ENCODE measurements around the gene STEAP4.
"Not testable (repeated sequence)": the region's sequence is repeated elsewhere in the genome, so short reads cannot be mapped to it uniquely, and the experiment has no call there.

STEAP4 gene

GRCh38 chr7:88291398-88292173 is 15.1 kb downstream of the STEAP4 start:
- no peak for DNase-seq (ENCODE audit: low read depth, low spot score)
- Histone ChIP-seq H3K9me3 (ENCODE audit: low read depth, low read length) (no peaks in the 10 kb centered on the region), H3K36me3 (ENCODE audit: insufficient read depth, low read length) (no peaks in the 10 kb centered on the region), H3K4me3 (no peak overlapping the region), H3K27ac (no peak overlapping the region), H3K9ac (ENCODE audit: insufficient read length) (no peak overlapping the region)
- no peak for TF ChIP-seq FOXP2 (optimal IDR thresholded peaks at IDR 0.05; ENCODE audit: control extremely low read depth, extremely low read length, insufficient read depth)
- TF ChIP-seq POLR2AphosphoS5 (IDR thresholded peaks at IDR 0.05; ENCODE audit: borderline replicate concordance, low read depth, low read length) = no peak
- no peak for TF ChIP-seq EZH2 (IDR thresholded peaks at IDR 0.05)

GRCh38 chr7:88290491-88290890 is 16.2 kb downstream of the STEAP4 start:
- Histone ChIP-seq H3K9ac (ENCODE audit: insufficient read length) (no peak overlapping the region), H3K9me3 (ENCODE audit: low read depth, low read length) (no peaks in the 10 kb centered on the region), H3K4me3 (no peak overlapping the region), H3K36me3 (ENCODE audit: insufficient read depth, low read length) (no peaks in the 10 kb centered on the region), H3K27ac (no peak overlapping the region)
- TF ChIP-seq FOXP2 (optimal IDR thresholded peaks at IDR 0.05; ENCODE audit: control extremely low read depth, extremely low read length, insufficient read depth) (no peak), POLR2AphosphoS5 (IDR thresholded peaks at IDR 0.05; ENCODE audit: borderline replicate concordance, low read depth, low read length) (no peak), EZH2 (IDR thresholded peaks at IDR 0.05) (no peak)
- DNase-seq (ENCODE audit: low read depth, low spot score) = no peak

DNA sequence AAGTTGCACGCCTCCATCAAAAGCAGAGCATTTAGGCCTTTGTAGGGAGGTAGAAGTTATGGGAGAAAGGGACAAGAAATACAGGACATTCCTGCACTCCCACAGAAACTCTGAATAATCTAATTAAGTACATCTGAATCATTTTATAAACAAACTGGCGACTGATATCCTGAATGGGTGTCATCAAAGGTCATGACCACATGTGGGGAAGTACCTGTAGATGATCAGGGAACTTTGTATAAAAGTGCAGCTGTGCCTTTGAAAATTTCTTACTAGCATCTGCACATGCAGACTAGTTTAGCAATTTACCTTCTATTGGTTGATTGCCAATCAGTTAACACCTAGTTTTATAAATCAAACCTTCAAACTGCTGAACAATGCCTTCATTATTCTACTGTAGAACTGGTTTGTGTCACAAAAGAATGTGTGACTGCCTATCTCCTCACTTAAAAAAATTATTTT is 17.1 kb downstream of the STEAP4 start:
- Histone ChIP-seq H3K9me3 (ENCODE audit: low read depth, low read length) (no peaks in the 10 kb centered on the region), H3K36me3 (ENCODE audit: insufficient read depth, low read length) (no peaks in the 10 kb centered on the region), H3K27ac (no peak overlapping the region), H3K4me3 (no peak overlapping the region), H3K9ac (ENCODE audit: insufficient read length) (no peak overlapping the region)
- TF ChIP-seq FOXP2 (optimal IDR thresholded peaks at IDR 0.05; ENCODE audit: control extremely low read depth, extremely low read length, insufficient read depth) (no peak), POLR2AphosphoS5 (IDR thresholded peaks at IDR 0.05; ENCODE audit: borderline replicate concordance, low read depth, low read length) (no peak), EZH2 (IDR thresholded peaks at IDR 0.05) (no peak)
- no peak for DNase-seq (ENCODE audit: low read depth, low spot score)

DNA sequence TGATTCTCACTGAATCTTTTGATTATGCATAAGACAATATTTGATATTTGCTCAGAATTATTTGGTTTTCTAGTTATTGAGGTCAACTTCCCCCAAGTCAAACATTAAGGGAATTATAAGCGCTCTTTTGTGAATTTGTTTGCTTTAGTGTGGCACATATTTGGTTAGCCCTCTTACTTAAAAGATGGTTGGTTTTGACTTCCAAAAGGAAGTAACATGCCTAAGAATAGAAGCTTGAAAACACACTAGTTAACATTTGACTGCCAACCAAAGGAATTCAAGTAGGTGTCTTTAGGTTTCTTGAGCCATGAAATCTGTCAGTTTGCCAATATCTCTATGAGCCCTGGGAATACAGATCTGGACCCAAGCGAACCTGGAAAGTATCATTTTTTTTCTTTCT is 24.9 kb downstream of the STEAP4 start:
- H3K36me3 ChIP-seq (ENCODE audit: insufficient read depth, low read length) = no peaks in the 10 kb centered on the region
- no peak for DNase-seq (ENCODE audit: low read depth, low spot score)
- H3K27ac ChIP-seq = no peak overlapping the region
- H3K4me3 ChIP-seq = no peak overlapping the region
- H3K9ac ChIP-seq (ENCODE audit: insufficient read length) = no peak overlapping the region
- no peaks in the 10 kb centered on the region for H3K9me3 ChIP-seq (ENCODE audit: low read depth, low read length)
- no peak for TF ChIP-seq EZH2 (IDR thresholded peaks at IDR 0.05)
- no peak for TF ChIP-seq FOXP2 (optimal IDR thresholded peaks at IDR 0.05; ENCODE audit: control extremely low read depth, extremely low read length, insufficient read depth)
- no peak for TF ChIP-seq POLR2AphosphoS5 (IDR thresholded peaks at IDR 0.05; ENCODE audit: borderline replicate concordance, low read depth, low read length)

- Histone ChIP-seq H3K36me3 (ENCODE audit: insufficient read depth, low read length) (no peaks in the 10 kb centered on the region), H3K4me3 (no peak overlapping the region), H3K9me3 (ENCODE audit: low read depth, low read length) (no peaks in the 10 kb centered on the region), H3K27ac (no peak overlapping the region), H3K9ac (ENCODE audit: insufficient read length) (no peak overlapping the region)
- no peak for TF ChIP-seq POLR2AphosphoS5 (IDR thresholded peaks at IDR 0.05; ENCODE audit: borderline replicate concordance, low read depth, low read length)
- TF ChIP-seq FOXP2 (optimal IDR thresholded peaks at IDR 0.05; ENCODE audit: control extremely low read depth, extremely low read length, insufficient read depth) = no peak
- TF ChIP-seq EZH2 (IDR thresholded peaks at IDR 0.05) = no peak
- DNase-seq (ENCODE audit: low read depth, low spot score) = no peak
Measured at GRCh38 chr7:88280801-88281200, 25.9 kb downstream of the STEAP4 start.

DNA sequence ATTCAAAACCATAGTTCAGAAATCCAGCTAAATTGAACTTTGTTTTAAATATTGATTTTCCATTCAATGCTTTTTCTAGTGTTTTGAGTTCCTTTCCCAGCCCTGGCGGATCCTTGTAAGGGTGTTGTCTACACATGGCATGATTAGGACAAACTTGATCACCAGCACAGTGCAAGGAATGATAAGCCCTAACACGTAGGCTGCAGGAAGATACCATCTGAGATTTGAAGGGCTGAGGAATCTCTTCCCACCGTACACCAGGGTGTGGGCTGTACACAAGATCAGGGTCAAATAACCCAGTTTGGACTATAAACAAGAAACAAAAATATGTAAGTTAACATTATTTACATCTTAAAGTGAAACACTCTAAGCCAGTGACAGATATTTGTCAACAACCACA is 27.4 kb downstream of the STEAP4 start:
- no peak for TF ChIP-seq POLR2AphosphoS5 (IDR thresholded peaks at IDR 0.05; ENCODE audit: borderline replicate concordance, low read depth, low read length)
- no peak for TF ChIP-seq FOXP2 (optimal IDR thresholded peaks at IDR 0.05; ENCODE audit: control extremely low read depth, extremely low read length, insufficient read depth)
- no peak for TF ChIP-seq EZH2 (IDR thresholded peaks at IDR 0.05)
- Histone ChIP-seq H3K9ac (ENCODE audit: insufficient read length) (no peak overlapping the region), H3K4me3 (no peak overlapping the region)

DNA sequence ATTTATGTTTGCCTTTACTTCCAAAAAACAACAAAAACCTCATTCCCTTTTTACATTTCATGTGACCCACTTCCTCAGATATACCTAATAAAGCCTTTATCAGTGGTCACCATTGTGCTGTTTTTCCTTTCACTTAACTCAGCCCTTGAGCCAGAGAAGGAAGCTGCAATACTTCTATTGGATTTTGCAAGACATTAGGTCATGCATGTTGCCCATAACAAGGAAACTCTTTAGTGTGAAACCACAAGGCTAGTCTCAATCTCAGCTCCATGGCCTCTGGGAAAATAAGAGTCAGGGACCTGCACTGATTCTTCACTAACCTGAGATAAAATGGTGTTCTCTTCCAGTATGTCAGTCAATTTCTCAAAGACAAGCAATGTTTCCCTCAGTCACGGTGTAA is 27.8 kb downstream of the STEAP4 start:
- Histone ChIP-seq H3K27ac (no peak overlapping the region), H3K36me3 (ENCODE audit: insufficient read depth, low read length) (no peaks in the 10 kb centered on the region), H3K9ac (ENCODE audit: insufficient read length) (no peak overlapping the region), H3K9me3 (ENCODE audit: low read depth, low read length) (no peaks in the 10 kb centered on the region), H3K4me3 (no peak overlapping the region)
- no peak for DNase-seq (ENCODE audit: low read depth, low spot score)
- no peak for TF ChIP-seq EZH2 (IDR thresholded peaks at IDR 0.05)
- TF ChIP-seq POLR2AphosphoS5 (IDR thresholded peaks at IDR 0.05; ENCODE audit: borderline replicate concordance, low read depth, low read length) = no peak
- no peak for TF ChIP-seq FOXP2 (optimal IDR thresholded peaks at IDR 0.05; ENCODE audit: control extremely low read depth, extremely low read length, insufficient read depth)

More for the DNA sequence above, 27.4 kb downstream of the STEAP4 start:
- no peak for DNase-seq (ENCODE audit: low read depth, low spot score)
- no peaks in the 10 kb centered on the region for H3K36me3 ChIP-seq (ENCODE audit: insufficient read depth, low read length)
- no peaks in the 10 kb centered on the region for H3K9me3 ChIP-seq (ENCODE audit: low read depth, low read length)
- no peak overlapping the region for H3K27ac ChIP-seq

DNA sequence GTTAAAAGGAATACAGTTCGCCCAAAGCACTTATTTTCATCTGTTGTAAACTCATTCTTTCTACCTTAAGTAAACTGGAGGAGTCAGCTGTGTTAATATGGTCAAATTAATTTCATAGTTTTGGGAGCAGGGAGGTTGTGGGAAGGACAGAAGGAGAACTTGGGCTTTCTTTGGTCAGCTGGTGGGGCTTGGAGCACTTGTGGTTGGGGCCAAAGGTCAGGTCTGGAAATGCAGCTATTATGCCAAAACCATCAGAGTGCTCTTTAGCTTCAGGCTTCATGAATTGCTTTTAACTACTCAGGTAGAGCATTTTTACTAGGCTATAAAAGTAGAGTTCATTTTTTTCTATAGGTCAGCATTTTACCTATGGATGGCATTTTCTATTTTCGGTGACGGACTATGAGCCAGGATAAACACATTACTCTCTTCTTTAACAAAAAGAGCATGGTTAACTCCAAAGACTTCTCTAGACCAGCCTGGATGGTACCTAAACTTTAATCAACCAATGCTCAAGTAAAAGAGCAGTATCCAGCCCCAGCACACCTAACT is 30.0 kb downstream of the STEAP4 start:
- no peak overlapping the region for H3K27ac ChIP-seq
- H3K9me3 ChIP-seq (ENCODE audit: low read depth, low read length) = no peaks in the 10 kb centered on the region
- H3K4me3 ChIP-seq = no peak overlapping the region
- TF ChIP-seq POLR2AphosphoS5 (IDR thresholded peaks at IDR 0.05; ENCODE audit: borderline replicate concordance, low read depth, low read length) = no peak
- no peak overlapping the region for H3K9ac ChIP-seq (ENCODE audit: insufficient read length)
- DNase-seq (ENCODE audit: low read depth, low spot score) = no peak
- no peaks in the 10 kb centered on the region for H3K36me3 ChIP-seq (ENCODE audit: insufficient read depth, low read length)

DNA sequence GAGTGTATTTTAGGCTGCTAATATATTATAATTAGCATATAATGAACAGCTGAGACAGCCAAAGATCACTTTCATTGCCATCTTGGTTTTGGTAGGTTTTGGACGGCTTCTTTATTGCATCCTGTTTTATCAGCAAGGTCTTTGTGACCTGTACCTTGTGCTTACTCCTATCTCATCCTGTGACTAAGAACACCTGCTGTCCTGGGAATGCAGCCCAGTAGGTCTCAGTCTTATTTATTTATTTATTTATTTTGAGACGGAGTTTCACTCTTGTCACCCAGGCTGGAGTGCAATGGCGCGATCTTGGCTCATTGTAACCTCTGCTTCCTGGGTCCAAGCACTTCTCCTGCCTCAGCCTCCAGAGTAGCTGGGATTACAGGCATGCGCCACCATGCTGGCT is 31.8 kb downstream of the STEAP4 start:
- H3K9me3 ChIP-seq (ENCODE audit: low read depth, low read length); DNase-seq (ENCODE audit: low read depth, low spot score): not testable (repeated sequence)

More for the DNA sequence above, 31.8 kb downstream of the STEAP4 start:
- H3K9ac ChIP-seq (ENCODE audit: insufficient read length); H3K27ac ChIP-seq; H3K4me3 ChIP-seq; H3K36me3 ChIP-seq (ENCODE audit: insufficient read depth, low read length): not testable (repeated sequence)

Data from SK-N-MC (cell line).